GM21381 (cell line): ENCODE measurements around the gene PCDHA1.
"Not testable (repeated sequence)": the region's sequence is repeated elsewhere in the genome, so short reads cannot be mapped to it uniquely, and the experiment has no call there.

ENCODE experiments used
- ATAC-seq: cut with Tn5 transposase; IDR thresholded peaks from one replicate; pipeline ENCODE4 v1.9.1; 2021; ENCODE audit warnings: mild to moderate bottlenecking, moderate library complexity; ENCODE audit not compliant: unreplicated experiment

The PCDHA1 gene

GRCh38 chr5:140785905-140786686 lies at the start of gene PCDHA1:
Gene PCDHA1 (plus strand): TSS chr5:140786140.
- no peak for ATAC-seq

- ATAC-seq: no peak
Observed at GRCh38 chr5:140737486-140737885, 48.5 kb upstream of the PCDHA1 start.

DNA sequence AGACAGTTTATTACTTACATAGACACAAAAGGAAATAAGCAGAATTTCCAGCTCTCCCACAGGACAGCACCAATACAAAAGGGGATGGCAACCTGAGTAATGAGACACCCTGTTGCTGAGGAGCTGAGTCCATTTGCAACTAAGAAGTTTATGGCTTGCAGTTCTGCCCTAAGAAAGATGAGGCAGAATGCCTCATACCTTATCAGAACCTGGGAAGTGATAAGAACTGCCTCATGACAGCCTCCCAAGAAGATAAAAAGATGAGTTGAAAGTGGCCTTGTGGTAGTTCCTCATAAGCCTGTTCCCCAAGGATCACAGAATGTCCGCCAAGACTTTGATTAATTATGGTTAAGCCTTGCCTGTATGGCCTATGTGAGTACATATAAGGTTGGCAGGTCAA lies 44.0 kb upstream of the PCDHA1 start:
- ATAC-seq: no peak

- ATAC-seq: no peak
Observed at GRCh38 chr5:140753561-140753960, 32.4 kb upstream of the PCDHA1 start.

DNA sequence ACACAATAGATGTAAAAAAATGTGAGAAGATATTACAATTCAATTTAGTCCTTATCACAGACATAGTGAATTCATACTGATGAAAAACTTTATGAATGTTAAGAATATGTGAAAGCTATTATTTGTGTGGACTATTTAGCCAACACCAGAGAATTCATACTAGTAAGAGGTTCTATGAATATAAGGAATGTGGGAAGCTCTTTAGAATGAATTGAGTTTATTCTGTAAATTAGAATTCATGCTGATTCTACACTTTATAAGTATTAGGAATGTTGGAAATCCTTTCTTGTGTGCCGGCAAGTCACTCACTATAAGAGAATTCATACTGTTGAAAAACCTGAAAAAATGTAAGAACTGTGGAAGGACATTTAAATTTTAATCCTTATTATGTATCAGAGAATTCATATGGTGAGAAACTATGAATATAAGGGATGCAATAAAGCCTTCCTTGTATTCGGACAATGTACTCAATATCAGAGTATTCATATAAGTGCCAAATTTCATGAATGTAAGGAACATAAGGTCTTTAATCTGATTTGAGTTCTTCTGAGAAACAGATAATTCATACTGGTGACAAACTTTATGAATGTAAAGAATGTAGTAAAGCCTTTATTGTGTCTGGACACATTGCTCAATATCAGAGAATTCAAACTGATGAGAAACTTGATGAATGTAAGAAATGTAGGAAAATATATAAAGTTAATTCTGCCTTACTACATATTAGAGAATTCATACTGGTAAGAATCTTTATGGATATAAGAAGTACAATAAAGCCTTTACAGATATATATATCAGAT lies 21.6 kb upstream of the PCDHA1 start:
- no peak for ATAC-seq

- ATAC-seq: no peak
Observed at GRCh38 chr5:140767444-140767843, 18.5 kb upstream of the PCDHA1 start.

GRCh38 chr5:140780512-140780911 lies 5.4 kb upstream of the PCDHA1 start:
- no peak for ATAC-seq

- ATAC-seq: not testable (repeated sequence)
Observed at GRCh38 chr5:140787422-140787821, 1.5 kb downstream of the PCDHA1 start.

DNA sequence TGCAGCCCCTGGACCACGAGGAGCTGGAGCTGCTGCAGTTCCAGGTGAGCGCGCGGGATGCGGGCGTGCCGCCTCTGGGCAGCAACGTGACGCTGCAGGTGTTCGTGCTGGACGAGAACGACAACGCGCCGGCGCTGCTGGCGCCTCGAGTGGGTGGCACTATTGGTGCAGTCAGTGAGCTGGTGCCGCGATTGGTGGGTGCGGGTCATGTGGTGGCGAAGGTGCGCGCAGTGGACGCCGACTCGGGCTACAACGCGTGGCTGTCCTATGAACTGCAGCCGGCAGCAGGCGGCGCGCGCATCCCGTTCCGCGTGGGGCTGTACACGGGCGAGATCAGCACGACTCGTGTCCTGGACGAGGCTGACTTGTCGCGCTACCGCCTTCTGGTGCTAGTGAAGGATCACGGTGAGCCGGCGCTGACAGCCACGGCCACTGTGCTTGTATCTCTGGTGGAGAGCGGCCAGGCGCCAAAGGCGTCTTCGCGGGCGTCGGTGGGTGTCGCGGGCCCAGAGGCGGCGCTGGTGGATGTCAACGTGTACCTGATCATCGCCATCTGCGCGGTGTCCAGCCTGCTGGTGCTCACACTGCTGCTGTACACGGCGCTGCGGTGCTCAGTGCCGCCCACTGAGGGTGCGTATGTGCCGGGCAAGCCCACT lies 2.0 kb downstream of the PCDHA1 start:
- ATAC-seq: not testable (repeated sequence)

GRCh38 chr5:140791089-140791488 lies 5.1 kb downstream of the PCDHA1 start:
- no peak for ATAC-seq

DNA sequence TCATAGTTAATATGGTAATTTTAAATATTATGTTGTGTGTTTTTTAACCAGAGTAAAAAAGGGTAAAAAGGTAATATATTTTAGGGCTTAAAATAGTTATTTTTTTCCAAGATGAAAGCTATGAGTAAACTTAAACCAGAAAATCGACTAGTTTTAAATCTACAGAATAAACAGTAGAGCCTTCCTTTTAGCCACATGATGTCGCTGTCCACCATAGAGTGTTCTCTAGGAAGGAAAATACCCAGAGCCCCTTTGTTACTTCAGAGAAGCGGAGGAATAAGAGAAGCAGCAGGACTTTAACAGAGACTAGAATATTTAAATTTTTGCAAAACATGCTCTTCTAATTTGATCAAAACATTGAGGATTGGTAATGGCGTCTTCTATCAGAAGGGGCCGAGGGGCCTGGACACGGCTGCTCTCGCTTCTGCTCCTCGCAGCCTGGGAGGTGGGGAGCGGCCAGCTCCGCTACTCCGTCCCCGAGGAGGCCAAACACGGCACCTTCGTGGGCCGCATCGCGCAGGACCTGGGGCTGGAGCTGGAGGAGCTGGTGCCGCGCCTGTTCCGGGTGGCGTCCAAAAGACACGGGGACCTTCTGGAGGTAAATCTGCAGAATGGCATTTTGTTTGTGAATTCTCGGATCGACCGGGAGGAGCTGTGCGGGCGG lies 8.8 kb downstream of the PCDHA1 start, which contains the start of gene PCDHA2:
PCDHA2 (plus strand) TSS at position 258 of the 664 bp plus-strand sequence.
- no peak for ATAC-seq

DNA sequence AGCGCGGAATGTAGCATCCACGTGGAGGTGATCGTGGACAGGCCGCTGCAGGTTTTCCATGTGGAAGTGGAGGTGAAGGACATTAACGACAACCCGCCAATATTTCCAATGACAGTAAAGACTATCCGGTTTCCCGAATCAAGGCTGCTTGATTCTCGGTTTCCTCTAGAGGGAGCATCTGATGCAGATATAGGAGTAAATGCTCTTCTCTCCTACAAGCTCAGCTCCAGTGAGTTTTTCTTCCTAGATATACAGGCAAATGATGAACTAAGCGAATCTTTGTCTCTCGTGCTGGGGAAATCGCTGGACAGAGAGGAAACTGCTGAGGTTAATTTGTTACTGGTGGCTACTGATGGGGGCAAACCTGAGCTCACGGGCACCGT lies 9.3 kb downstream of the PCDHA1 start:
- ATAC-seq: no peak

DNA sequence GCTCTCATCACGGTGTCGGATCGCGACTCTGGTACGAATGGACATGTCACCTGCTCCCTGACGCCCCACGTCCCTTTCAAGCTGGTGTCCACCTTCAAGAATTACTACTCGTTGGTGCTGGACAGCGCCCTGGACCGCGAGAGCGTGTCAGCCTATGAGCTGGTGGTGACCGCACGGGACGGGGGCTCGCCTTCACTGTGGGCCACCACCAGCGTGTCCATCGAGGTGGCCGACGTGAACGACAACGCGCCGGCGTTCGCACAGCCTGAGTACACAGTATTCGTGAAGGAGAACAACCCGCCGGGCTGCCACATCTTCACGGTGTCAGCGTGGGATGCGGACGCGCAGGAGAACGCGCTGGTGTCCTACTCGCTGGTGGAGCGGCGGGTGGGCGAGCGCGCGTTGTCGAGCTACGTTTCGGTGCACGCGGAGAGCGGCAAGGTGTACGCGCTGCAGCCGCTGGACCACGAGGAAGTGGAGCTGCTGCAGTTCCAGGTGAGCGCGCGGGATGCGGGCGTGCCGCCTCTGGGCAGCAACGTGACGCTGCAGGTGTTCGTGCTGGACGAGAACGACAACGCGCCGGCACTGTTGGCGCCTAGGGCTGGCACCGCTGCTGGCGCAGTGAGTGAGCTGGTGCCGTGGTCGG lies 10.3 kb downstream of the PCDHA1 start:
- ATAC-seq: not testable (repeated sequence)

DNA sequence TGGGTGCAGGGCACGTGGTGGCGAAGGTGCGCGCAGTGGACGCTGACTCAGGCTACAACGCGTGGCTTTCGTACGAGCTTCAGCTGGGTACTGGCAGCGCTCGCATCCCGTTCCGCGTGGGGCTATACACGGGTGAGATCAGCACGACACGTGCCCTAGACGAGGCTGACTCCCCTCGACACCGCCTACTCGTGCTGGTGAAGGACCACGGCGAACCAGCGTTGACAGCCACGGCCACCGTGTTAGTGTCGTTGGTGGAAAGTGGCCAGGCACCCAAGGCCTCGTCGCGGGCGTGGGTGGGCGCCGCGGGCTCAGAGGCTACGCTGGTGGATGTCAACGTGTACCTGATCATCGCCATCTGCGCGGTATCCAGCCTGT lies 10.8 kb downstream of the PCDHA1 start:
- no peak for ATAC-seq

DNA sequence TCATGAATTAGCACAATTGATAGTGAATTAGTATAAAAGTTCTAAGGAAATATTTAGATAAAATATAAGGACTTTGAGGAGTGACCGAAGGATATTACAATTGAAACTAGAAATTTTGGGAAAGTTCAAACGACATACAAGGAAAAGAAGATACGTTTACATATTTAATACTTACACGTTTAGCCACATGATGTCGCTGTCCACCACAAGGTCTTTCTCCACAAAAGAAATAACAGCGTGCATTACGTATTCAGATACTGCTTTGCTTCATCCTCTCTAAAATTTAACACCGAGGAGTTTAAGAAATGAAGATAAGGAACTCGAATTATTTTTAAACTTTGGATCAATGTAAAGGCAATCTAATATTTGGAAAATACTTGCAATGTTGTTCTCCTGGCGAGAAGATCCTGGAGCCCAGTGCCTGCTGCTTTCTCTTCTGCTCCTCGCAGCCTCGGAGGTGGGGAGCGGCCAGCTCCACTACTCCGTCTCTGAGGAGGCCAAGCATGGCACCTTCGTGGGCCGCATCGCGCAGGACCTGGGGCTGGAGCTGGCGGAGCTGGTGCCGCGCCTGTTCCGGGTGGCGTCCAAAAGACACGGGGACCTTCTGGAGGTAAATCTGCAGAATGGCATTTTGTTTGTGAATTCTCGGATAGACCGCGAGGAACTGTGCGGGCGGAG lies 15.0 kb downstream of the PCDHA1 start, which contains the start of gene PCDHA3:
PCDHA3 (plus strand) TSS at position 242 of the 678 bp plus-strand sequence.
- ATAC-seq: no peak

DNA sequence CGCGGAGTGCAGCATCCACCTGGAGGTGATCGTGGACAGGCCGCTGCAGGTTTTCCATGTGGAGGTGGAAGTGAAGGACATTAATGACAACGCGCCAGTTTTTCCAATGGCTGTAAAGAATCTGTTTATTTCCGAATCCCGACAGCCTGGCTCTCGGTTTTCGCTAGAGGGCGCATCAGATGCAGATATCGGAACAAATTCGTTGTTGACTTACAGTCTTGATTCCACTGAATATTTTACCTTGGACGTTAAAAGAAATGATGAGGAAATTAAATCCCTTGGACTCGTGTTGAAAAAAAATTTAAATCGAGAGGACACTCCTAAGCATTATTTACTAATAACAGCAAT lies 15.5 kb downstream of the PCDHA1 start:
- ATAC-seq: no peak

DNA sequence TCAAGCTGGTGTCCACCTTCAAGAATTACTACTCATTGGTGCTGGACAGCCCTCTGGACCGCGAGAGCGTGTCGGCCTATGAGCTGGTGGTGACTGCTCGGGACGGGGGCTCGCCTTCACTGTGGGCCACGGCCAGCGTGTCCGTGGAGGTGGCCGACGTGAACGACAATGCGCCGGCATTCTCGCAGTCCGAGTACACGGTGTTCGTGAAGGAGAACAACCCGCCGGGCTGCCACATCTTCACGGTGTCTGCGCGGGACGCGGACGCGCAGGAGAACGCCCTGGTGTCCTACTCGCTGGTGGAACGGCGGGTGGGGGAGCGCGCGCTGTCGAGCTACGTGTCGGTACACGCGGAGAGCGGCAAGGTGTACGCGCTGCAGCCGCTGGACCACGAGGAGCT lies 16.4 kb downstream of the PCDHA1 start:
- not testable (repeated sequence) for ATAC-seq

DNA sequence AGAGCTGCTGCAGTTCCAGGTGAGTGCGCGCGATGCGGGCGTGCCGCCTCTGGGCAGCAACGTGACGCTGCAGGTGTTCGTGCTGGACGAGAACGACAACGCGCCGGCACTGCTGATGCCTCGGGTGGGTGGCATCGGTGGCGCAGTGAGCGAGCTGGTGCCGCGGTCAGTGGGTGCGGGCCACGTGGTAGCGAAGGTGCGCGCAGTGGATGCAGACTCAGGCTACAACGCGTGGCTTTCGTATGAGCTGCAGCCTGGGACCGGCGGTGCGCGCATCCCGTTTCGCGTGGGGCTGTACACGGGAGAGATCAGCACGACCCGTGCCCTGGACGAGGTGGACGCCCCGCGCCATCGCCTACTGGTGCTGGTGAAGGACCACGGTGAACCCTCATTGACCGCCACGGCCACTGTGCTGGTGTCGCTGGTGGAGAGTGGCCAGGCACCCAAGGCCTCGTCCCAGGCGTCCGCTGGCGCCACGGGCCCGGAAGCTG lies 16.9 kb downstream of the PCDHA1 start:
- ATAC-seq: no peak

DNA sequence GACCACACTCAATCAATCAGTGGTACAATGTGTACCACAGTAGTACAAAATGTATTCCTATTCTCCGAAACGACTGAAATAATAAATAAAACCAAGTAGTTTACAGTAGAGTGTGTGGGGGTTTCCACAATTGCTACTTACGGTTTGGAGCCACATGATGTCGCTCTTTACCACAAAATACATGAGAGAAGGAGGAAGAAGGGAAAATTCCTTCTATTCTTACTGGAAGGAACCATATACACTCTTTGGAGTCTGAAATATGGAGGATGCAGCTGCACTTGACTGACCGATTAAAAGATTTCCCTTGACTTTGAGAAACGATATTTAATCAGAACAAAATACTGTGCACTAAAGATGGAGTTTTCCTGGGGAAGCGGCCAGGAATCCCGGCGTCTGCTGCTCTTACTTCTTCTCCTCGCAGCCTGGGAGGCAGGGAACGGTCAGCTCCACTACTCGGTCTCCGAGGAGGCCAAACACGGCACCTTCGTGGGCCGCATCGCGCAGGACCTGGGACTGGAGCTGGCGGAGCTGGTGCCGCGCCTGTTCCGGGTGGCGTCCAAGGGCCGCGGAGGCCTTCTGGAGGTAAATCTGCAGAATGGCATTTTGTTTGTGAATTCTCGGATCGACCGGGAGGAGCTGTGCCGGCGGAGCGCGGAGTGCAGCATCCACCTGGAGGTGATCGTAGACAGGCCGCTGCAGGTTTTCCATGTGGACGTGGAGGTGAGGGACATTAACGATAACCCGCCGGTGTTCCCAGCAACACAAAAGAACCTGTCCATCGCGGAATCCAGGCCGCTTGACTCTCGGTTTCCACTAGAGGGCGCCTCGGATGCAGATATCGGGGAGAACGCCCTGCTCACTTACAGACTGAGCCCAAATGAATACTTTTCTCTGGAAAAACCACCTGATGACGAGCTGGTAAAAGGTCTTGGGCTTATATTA lies 21.2 kb downstream of the PCDHA1 start, which contains the start of gene PCDHA4:
PCDHA4 (plus strand) TSS at position 235 of the 942 bp plus-strand sequence.
- ATAC-seq: no peak
